Stimulated activated CD8-positive, alpha-beta memory T cell treated with anti-CD3 and anti-CD28 coated beads, Interleukin-12 subunit alpha, Interleukin-12 subunit beta, amount 100 ng/mL, for 4 hours (primary cell): ENCODE measurements around the gene SET.

ENCODE experiments used
- DNase-seq: peaks from one replicate; pipeline ENCODE4 v3.0.0-alpha.2; 2020; ENCODE audit warnings: low read depth

Gene SET

DNA sequence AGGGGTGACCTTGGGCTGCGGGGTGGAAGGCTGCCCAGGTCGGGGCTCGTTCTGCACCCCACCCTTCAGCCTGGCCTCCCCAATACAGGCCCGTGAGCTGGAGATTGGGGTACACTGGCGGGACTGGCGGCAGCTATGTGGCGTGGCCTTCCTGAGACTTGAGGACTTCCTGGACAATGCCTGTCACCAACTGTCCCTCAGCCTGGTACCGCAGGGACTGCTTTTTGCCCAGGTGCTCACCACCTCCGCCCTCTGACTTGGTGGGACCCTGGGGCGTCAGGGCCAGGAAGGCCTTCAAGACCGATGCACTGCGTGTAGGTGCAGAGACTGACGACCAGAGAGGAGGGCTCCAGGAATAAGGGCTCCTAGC, 24.4 kb downstream of the SET start:
- DNase-seq = no peak

DNA sequence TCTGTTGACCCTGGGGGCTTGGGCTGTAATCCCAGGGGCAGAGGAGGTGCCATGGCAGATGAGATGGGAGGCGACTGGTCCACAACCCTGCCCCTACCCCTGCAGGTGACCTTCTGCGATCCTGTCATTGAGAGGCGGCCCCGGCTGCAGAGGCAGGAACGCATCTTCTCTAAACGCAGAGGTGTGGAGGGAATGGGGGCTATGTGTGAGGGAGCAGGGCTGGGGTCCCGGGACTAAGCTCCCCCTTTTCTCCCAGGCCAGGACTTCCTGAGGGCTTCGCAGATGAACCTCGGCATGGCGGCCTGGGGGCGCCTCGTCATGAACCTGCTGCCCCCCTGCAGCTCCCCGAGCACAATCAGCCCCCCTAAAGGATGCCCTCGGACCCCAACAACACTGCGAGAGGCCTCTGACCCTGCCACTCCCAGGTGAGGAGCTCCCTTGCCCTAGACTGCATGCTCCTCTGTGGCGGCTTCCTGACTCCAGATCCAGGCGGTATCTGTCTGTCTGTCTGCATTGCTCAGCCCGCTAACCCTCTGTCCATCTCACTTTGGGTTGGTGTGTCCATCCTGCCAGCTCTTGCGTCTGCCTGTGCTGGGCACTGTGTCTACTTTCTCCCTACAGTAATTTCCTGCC, 25.0 kb downstream of the SET start:
- DNase-seq = no peak

DNA sequence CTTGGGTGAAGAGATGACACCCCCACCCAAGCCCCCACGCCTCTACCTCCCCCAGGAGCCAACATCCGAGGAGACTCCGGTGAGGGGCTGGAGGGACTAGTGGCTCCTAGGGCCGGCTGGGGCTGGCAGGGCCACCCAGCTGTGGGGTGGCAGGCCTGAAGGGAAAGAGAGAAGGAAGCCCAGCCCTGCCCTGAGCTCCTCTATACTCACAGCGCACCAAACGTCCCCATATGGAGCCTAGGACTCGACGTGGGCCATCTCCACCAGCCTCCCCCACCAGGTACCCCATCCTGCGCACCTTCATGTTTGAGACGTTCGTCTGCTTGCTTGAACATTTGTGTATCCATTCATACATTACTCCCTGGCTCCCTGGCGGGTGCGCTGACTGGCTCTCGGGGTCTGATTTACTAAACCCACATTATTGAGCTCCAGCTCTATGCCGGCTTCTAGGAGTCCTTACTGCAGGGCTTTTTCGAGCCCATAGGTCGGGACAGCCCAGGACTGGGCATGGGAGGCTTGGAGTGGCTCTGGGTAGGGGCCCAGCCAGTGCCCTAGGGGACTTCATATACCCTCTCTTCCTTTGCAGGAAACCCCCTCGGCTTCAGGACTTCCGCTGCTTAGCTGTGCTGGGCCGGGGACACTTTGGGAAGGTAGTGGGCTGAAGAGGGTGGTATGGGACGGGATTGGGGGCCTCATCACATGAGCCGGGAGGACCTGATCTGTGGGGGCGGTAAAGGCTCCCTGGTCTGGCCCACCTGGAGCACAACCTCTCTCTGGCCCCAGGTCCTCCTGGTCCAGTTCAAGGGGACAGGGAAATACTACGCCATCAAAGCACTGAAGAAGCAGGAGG, 25.8 kb downstream of the SET start:
- DNase-seq = no peak

DNA sequence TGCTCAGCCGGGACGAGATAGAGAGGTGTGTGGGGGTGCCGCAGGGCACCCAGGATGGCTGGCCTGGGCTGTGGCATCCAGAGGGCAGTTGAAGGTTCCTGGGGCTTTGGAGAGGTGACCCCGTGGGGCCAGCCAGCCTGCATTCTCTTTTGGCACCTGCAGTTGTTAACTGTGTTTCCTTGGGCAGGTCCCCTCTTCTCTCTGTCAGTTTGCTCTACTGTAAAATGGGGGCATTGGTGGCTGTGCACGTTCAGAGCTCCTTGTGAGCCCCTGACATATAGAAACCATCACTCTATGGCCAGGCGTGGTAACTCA, 26.4 kb downstream of the SET start:
- DNase-seq = no peak

DNA sequence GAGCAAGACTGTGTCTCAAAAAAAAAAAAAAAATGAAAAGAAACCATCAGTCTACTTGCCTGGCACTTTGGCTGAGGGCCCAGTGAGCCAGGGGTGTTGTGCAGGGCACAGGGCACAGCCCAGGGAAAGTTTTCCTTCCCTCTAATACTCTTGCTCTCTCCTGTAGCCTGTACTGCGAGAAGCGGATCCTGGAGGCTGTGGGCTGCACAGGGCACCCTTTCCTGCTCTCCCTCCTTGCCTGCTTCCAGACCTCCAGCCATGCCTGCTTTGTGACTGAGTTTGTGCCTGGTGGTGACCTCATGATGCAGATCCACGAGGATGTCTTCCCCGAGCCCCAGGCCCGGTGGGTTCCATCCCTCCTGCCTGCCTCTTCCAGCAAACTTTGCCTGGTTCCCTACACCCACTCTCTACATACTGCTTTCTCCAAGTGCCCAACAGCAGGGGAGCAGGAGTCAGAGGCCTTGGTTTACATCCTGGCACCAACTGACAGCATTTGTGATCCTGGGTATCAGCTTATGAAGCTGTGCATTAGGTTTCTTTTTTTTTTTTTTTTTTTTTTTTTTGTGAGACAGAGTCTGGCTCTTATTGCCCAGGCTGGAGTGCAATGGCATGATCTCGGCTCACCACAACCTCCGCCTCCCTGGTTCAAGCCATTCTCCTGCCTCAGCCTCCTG, 27.7 kb downstream of the SET start:
- no peak for DNase-seq

GRCh38 chr9:128718047-128718446, 29.0 kb downstream of the SET start:
- no peak for DNase-seq

DNA sequence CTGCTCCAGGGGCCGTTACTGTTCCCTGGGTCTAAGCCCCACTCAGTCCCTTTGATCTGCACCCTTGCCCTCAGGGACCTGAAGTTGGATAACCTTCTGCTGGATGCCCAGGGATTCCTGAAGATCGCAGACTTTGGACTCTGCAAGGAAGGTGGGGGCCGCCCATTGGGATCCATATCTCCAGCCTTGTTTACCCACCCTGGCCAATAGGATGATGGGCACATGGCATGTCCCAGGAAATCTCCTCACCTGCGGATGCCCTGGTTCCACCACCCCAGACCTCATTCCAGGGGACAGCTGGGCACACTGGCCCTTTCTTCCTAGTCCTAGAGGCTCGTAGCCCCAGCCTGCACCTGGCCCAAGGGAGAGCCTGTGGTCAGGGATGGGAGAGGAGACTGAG, 29.5 kb downstream of the SET start:
- no peak for DNase-seq

- no peak for DNase-seq
Measured at GRCh38 chr9:128719919-128720605, 31.0 kb downstream of the SET start.

- DNase-seq = no peak
Measured at GRCh38 chr9:128720841-128721486, 31.9 kb downstream of the SET start.

GRCh38 chr9:128721487-128722010, 32.5 kb downstream of the SET start:
- DNase-seq = no peak

DNA sequence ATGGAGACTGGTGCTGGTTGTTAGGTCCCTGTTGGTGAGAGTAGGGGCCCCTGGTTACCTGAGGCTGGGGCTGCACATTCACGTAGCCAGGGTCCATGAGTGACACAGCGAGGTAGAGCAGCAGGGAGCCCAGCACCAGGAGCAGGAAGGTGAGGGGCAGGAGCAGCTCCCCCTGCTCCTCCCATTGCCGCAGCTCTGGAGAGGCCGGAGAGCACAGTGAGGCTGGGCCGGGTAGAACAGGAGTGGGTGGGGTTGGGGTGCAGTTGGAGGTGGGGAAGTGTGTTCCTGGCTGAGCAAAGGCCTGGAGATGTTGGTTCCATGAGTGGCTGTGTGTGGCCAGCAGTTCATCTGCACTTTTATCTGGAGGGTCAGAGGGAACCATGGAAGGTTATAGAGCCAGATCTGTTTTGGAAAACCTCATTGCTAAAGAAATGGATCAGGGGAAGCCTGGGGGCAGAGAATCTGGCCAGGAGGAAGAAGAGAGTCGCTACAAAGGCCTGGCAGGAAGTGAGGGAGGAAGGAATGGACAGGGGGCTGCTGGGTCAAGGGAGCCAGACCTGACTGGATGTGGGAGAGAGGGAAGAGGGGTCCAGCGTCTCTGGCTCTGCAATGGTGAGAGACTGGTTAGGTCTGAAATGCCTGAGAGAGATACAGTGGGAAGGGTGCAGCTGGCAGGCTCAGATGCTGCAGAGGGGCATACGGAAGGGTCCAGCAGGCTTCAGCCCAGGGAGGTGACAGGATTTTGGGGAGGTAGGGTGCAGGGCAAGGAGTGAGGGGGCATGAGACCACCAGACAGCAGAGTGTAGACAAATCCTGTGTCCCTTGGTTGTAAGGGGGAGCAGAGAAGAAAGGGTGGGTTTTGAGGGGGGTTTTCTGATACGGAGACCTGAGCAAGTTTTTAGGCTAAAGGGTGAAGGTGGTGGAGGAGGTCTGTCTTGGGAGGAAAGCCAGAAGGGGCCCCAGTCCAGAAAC, 33.6 kb downstream of the SET start:
- no peak for DNase-seq

- DNase-seq = no peak
Measured at GRCh38 chr9:128723352-128723865, 34.4 kb downstream of the SET start.

- peak; percentile 98 for DNase-seq
Measured at GRCh38 chr9:128723866-128724743, 35.1 kb downstream of the SET start, which contains the start of gene ZDHHC12. TSS of gene ZDHHC12 (minus strand) at chr9:128724127. CDS start at chr9:128724093, 34 bp downstream.

DNA sequence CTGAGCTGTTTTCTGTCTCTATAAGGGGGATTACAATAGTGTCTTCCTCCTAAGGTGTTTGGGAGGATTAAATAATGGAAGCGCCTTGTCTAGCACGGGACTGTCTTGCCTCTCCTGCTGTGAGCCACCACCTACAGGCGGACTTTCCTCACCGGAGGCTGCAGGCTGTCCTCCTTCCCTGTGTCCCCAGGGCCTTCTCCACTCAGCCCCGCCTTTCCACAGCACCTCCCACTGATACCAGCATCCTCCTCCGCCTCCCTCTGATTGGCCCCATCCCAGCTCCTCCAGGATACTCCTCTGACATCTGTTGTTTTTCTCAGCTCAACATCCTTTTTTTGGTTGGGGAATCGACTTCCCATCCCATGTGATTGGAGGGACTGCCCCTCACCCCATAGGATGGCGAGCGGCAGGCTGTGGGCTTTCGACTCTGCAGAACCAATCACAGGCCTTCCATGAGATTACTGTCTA, 35.8 kb downstream of the SET start:
- DNase-seq = no peak

DNA sequence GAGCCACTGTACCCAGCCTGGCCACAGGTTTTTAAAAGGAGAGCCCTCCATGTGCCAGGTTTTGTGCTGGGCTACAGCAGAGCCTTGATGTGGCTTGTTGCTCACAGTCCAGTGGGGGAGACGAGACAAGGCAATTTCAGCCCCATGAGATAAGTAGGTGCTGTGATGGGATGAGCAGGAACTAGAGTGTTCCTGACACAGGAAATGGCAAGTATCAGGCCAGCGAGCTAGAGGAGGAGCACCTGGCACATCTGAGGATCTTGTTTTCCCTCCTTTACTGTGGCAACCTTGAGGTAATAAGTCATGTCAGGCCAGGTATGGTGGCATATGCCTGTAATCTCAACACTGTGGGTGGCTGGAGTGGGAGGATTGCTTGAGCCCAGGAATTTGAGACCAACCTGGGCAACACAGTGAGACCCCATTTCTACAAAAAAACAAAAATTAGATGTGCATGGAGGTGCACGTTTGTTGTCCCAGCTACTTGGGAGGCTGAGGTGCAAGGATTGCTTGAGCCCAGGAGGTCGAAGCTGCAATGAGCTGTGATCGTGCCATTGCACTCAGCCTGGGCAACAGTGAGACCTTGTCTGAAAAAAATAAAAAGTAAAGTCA, 38.7 kb downstream of the SET start:
- no peak for DNase-seq

- DNase-seq = no peak
Measured at GRCh38 chr9:128728298-128728697, 39.3 kb downstream of the SET start.

DNA sequence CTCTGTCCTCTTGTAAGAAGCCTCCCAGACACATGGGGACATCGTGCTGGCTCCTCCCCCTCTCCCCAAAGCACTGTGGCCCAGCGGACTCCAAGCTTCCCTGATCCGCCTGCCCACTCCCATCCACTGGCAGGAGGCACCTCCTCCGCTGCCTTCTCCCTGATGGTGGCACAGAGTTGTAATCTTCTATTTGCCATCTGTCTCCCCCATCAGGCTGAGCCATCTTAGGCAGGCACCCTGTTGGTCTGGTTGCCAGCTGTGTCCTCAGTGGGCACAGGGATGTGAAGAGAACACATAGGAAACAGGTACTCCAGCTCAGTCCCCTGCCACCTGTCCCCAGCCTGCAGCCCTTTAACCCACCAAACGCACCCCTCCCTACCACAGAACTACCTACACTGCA, 40.3 kb downstream of the SET start:
- DNase-seq = no peak

DNA sequence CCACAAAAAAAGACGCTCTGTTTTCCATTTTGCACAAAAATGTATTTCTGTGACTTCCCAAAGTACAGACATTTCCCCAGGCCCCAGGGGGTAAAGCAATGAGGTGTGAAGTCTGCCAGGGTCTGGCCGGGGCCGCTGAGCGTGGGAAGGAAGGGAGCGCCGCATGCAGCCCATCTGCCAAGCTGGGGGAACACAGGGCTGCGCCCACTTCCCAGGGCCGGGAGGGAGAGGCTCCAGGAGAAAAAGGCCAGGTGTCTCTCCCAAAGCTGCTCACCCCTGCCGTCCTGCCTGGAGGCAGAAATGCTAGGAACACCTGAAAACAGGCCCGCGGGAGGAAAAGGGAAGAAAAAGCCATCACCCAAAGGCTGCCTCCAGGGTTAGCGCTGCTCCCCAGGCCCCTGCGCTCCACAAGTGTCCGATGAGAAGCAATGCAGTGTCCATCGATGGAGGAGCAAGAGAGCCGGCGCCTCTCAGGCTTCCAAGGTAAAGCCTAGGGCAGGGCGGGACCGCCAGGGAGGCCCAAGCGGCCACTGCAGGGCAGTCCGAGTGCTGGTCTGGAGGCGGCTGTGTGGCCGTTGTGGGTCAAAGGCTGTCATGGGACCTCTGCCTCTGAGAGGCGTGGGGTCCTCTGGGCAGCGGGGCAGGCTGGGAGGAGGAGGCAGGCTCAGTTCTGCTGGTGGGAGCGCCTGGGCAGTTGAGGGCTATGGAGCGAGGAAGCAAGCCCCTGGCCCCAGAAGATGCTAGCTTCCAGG, 40.9 kb downstream of the SET start:
- DNase-seq = no peak
